ENCODE results near the gene PSMB7.

The PSMB7 gene

DNA sequence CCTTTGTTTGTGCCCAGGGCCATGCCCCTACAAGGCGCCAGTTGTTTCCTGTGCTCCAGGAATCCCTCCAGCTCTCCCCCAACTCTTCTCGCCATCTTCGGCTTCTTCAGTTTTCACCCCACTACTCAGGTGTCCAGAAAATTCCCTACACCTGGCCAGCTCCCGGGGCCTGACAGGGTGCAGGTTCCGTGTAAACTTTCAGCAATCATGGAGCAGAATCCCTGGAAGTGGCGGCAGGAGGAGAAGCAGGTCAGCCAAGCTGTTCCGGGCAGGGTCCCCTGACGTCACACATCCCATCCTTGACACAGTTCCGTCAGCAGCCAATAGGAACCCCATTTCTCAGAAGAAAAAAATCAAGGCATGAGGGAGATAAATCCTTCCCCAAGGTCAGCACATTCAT is 22.8 kb upstream of the PSMB7 start:
- H3K36me3 ChIP-seq (ENCODE audit: insufficient read depth, low read length) = no peaks in the 10 kb centered on the region
- no peak overlapping the region for H2AFZ ChIP-seq (ENCODE audit: low read length)
- H3K27me3 ChIP-seq (ENCODE audit: insufficient read depth, low read length, poor library complexity, severe bottlenecking) = no peaks in the 10 kb centered on the region
- H3K9me2 ChIP-seq (replicated peaks; ENCODE audit: low read depth, low read length) = no peaks in the 10 kb centered on the region
- no peaks in the 10 kb centered on the region for H3F3A ChIP-seq (ENCODE audit: low read depth)
- no peaks in the 10 kb centered on the region for H3K9me3 ChIP-seq (ENCODE audit: insufficient read depth, low read depth, low read length)
- H3K9ac ChIP-seq (ENCODE audit: low read depth, low read length, poor library complexity, severe bottlenecking) = no peak overlapping the region
- no peaks in the 10 kb centered on the region for H3K79me2 ChIP-seq (ENCODE audit: insufficient read depth, low read length)
- TF ChIP-seq EZH2phosphoT487 (IDR thresholded peaks at IDR 0.05; ENCODE audit: borderline replicate concordance) = no peak
- TF ChIP-seq, protein P1, sequence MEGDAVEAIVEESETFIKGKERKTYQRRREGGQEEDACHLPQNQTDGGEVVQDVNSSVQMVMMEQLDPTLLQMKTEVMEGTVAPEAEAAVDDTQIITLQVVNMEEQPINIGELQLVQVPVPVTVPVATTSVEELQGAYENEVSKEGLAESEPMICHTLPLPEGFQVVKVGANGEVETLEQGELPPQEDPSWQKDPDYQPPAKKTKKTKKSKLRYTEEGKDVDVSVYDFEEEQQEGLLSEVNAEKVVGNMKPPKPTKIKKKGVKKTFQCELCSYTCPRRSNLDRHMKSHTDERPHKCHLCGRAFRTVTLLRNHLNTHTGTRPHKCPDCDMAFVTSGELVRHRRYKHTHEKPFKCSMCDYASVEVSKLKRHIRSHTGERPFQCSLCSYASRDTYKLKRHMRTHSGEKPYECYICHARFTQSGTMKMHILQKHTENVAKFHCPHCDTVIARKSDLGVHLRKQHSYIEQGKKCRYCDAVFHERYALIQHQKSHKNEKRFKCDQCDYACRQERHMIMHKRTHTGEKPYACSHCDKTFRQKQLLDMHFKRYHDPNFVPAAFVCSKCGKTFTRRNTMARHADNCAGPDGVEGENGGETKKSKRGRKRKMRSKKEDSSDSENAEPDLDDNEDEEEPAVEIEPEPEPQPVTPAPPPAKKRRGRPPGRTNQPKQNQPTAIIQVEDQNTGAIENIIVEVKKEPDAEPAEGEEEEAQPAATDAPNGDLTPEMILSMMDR (conservative IDR thresholded peaks at IDR 0.05; ENCODE audit: low read length) = no peak
- H3K4me1 ChIP-seq (ENCODE audit: insufficient read depth, low read length, poor library complexity, severe bottlenecking) = no peaks in the 10 kb centered on the region
- no peak overlapping the region for H3K4me3 ChIP-seq (ENCODE audit: low read length, poor library complexity, severe bottlenecking)
- no peaks in the 10 kb centered on the region for H4K20me1 ChIP-seq (ENCODE audit: insufficient read depth, low read length, poor library complexity, severe bottlenecking)
- H3K4me2 ChIP-seq (ENCODE audit: low read depth, low read length, poor library complexity, severe bottlenecking) = no peak overlapping the region

DNA sequence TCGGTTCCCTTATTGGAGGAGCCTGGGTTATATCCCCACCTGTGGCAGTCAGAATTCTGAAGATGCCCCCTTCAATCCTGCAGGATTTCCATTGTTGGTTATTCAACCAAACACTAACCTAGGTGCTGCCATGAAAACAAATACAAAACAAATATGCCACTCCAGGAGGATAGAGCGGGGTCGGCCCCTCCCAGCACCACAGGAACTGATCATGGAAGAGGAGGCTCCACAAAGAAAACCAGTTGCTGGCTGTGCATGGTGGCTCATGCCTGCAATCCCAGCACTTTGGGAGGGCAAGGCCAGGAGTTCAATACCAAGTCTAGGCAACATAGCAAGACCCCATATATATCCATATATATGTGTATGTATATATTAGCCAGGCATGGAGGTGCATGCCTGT is 21.8 kb upstream of the PSMB7 start:
- Histone ChIP-seq H3K4me3 (ENCODE audit: low read length, poor library complexity, severe bottlenecking) (no peak overlapping the region), H3K27me3 (ENCODE audit: insufficient read depth, low read length, poor library complexity, severe bottlenecking) (no peaks in the 10 kb centered on the region), H3K4me2 (ENCODE audit: low read depth, low read length, poor library complexity, severe bottlenecking) (no peak overlapping the region), H2AFZ (ENCODE audit: low read length) (no peak overlapping the region), H3K79me2 (ENCODE audit: insufficient read depth, low read length) (no peaks in the 10 kb centered on the region), H3K9me3 (ENCODE audit: insufficient read depth, low read depth, low read length) (no peaks in the 10 kb centered on the region), H3K9me2 (replicated peaks; ENCODE audit: low read depth, low read length) (no peaks in the 10 kb centered on the region), H3K36me3 (ENCODE audit: insufficient read depth, low read length) (no peaks in the 10 kb centered on the region), H3K9ac (ENCODE audit: low read depth, low read length, poor library complexity, severe bottlenecking) (no peak overlapping the region), H3F3A (ENCODE audit: low read depth) (no peaks in the 10 kb centered on the region), H4K20me1 (ENCODE audit: insufficient read depth, low read length, poor library complexity, severe bottlenecking) (no peaks in the 10 kb centered on the region), H3K4me1 (ENCODE audit: insufficient read depth, low read length, poor library complexity, severe bottlenecking) (no peaks in the 10 kb centered on the region)
- TF ChIP-seq, protein P1 (conservative IDR thresholded peaks at IDR 0.05; ENCODE audit: low read length) = no peak
- no peak for TF ChIP-seq EZH2phosphoT487 (IDR thresholded peaks at IDR 0.05; ENCODE audit: borderline replicate concordance)

DNA sequence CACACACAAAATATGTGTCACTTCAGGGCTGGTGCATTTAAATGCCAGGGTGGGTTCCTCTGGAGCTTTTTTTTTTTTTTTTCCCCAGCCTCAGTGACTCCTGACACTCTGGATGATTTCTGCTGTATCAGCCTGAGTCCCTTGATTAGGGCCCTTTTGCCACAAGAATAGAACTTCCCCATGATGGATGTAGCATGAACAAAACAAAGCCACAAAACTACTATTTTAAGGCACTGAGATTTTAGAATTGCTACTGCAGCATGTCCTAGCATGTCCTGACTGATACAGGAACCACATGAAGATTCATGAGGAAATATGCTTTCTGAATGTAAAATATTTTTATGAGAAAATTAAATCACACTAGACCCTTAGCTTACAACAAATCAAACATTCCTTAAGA is 21.1 kb upstream of the PSMB7 start:
- Histone ChIP-seq H3K9me3 (ENCODE audit: insufficient read depth, low read depth, low read length) (no peaks in the 10 kb centered on the region), H3K79me2 (ENCODE audit: insufficient read depth, low read length) (no peaks in the 10 kb centered on the region), H3K9ac (ENCODE audit: low read depth, low read length, poor library complexity, severe bottlenecking) (no peak overlapping the region), H3K36me3 (ENCODE audit: insufficient read depth, low read length) (no peaks in the 10 kb centered on the region), H3K4me1 (ENCODE audit: insufficient read depth, low read length, poor library complexity, severe bottlenecking) (no peaks in the 10 kb centered on the region), H3K27me3 (ENCODE audit: insufficient read depth, low read length, poor library complexity, severe bottlenecking) (no peaks in the 10 kb centered on the region), H2AFZ (ENCODE audit: low read length) (no peak overlapping the region), H3F3A (ENCODE audit: low read depth) (no peaks in the 10 kb centered on the region), H3K4me2 (ENCODE audit: low read depth, low read length, poor library complexity, severe bottlenecking) (no peak overlapping the region), H3K9me2 (replicated peaks; ENCODE audit: low read depth, low read length) (no peaks in the 10 kb centered on the region), H3K4me3 (ENCODE audit: low read length, poor library complexity, severe bottlenecking) (no peak overlapping the region), H4K20me1 (ENCODE audit: insufficient read depth, low read length, poor library complexity, severe bottlenecking) (no peaks in the 10 kb centered on the region)
- TF ChIP-seq, protein P1 (conservative IDR thresholded peaks at IDR 0.05; ENCODE audit: low read length) = no peak
